ENCODE measurements around the gene LTBP1. TPM values are rescaled to one million over a fixed set of nuclear protein-coding genes. Genes with fewer than 3 reads are reported as not detected.

The LTBP1 gene
- total RNA-seq, 1 experiment from 2014 or later, result 1.2 TPM

GRCh38 chr2:33115196-33115595, 168.4 kb downstream of the LTBP1 start:
- no peak for DNase-seq (ENCODE audit: low spot score)

GRCh38 chr2:33115728-33116127, 169.0 kb downstream of the LTBP1 start:
- no peak for DNase-seq (ENCODE audit: low spot score)

GRCh38 chr2:33116799-33117198, 170.0 kb downstream of the LTBP1 start:
- no peak for DNase-seq (ENCODE audit: low spot score)

- no peak for DNase-seq (ENCODE audit: low spot score)
These were observed 171.9 kb downstream of the LTBP1 start for GRCh38 chr2:33118651-33119050.

- DNase-seq (ENCODE audit: low spot score), result no peak
These were observed 174.7 kb downstream of the LTBP1 start for GRCh38 chr2:33121416-33121815.

GRCh38 chr2:33121925-33122324, 175.2 kb downstream of the LTBP1 start:
- no peak for DNase-seq (ENCODE audit: low spot score)

- no peak for DNase-seq (ENCODE audit: low spot score)
These were observed 176.0 kb downstream of the LTBP1 start for GRCh38 chr2:33122726-33123125.

- no peak for DNase-seq (ENCODE audit: low spot score)
These were observed 176.5 kb downstream of the LTBP1 start for GRCh38 chr2:33123216-33123615.

- DNase-seq (ENCODE audit: low spot score), result no peak
These were observed 179.8 kb downstream of the LTBP1 start for GRCh38 chr2:33126552-33126951.

GRCh38 chr2:33126958-33127357, 180.2 kb downstream of the LTBP1 start:
- DNase-seq (ENCODE audit: low spot score), result no peak

- DNase-seq (ENCODE audit: low spot score), result no peak
These were observed 182.7 kb downstream of the LTBP1 start for GRCh38 chr2:33129263-33130053.

- DNase-seq (ENCODE audit: low spot score), result no peak
These were observed 183.3 kb downstream of the LTBP1 start for GRCh38 chr2:33130054-33130447.

- no peak for DNase-seq (ENCODE audit: low spot score)
These were observed 183.8 kb downstream of the LTBP1 start for GRCh38 chr2:33130544-33130943.

GRCh38 chr2:33131111-33131510, 184.4 kb downstream of the LTBP1 start:
- DNase-seq (ENCODE audit: low spot score), result no peak

- DNase-seq (ENCODE audit: low spot score), result no peak
These were observed 185.0 kb downstream of the LTBP1 start for GRCh38 chr2:33131749-33132148.

GRCh38 chr2:33133454-33133952, 186.8 kb downstream of the LTBP1 start:
- no peak for DNase-seq (ENCODE audit: low spot score)

GRCh38 chr2:33134086-33134771, 187.5 kb downstream of the LTBP1 start:
- no peak for DNase-seq (ENCODE audit: low spot score)

GRCh38 chr2:33134791-33135560, 188.2 kb downstream of the LTBP1 start:
- DNase-seq (ENCODE audit: low spot score), result no peak

- DNase-seq (ENCODE audit: low spot score), result no peak
These were observed 188.9 kb downstream of the LTBP1 start for GRCh38 chr2:33135645-33136044.

- no peak for DNase-seq (ENCODE audit: low spot score)
These were observed 189.3 kb downstream of the LTBP1 start for GRCh38 chr2:33136056-33136455.

GRCh38 chr2:33136566-33136965, 189.8 kb downstream of the LTBP1 start:
- DNase-seq (ENCODE audit: low spot score), result no peak

- no peak for DNase-seq (ENCODE audit: low spot score)
These were observed 190.6 kb downstream of the LTBP1 start for GRCh38 chr2:33137331-33137730.
